ENCODE data around the gene GULP1.

- TF ChIP-seq CTCF (IDR thresholded peaks at IDR 0.05) (no peak), POLR2AphosphoS5 (IDR thresholded peaks at IDR 0.05; ENCODE audit: insufficient read depth in 1 of 2, low read depth in 1 of 2) (no peak), POLR2A (IDR thresholded peaks at IDR 0.05) (no peak)
Observed at GRCh38 chr2:188604579-188604978, 312.9 kb downstream of the GULP1 start.

All from vagina (tissue), 2 donors.